Natural killer cell (primary cell): ENCODE data around the gene CHCHD2. TPM values are rescaled to one million over a fixed set of nuclear protein-coding genes. Genes with fewer than 3 reads are reported as not detected.
A peak's percentile ranks its signal among the peaks of the same experiment; 100 is the strongest.
"Not testable (repeated sequence)": the region's sequence is repeated elsewhere in the genome, so short reads cannot be mapped to it uniquely, and the experiment has no call there.

Source experiments
- ATAC-seq, 3 donors: fragments of 150-1000 bp in 2 of 3; fragments of 200-7000 bp in 1 of 3; cut with Tn5 transposase; 1 replicate in 1 of 3; 2 replicates in 2 of 3; pipeline ENCODE4 v1.10.0; 2021; ENCODE audit warnings: mild to moderate bottlenecking in 2 of 3, moderate library complexity in 2 of 3
- DNase-seq, 2 donors: peaks; one replicate each; pipeline versions ENCODE4 v3.0.0 to v3.0.0-alpha.2; 2013 to 2021; ENCODE audit warnings: mixed read lengths in 1 of 2
- H3K27ac ChIP-seq: one replicate; pipeline ENCODE4 v1.5.1; 2013; ENCODE audit warnings: mild to moderate bottlenecking, low read length
- H3K27me3 ChIP-seq: one replicate; pipeline ENCODE4 v1.6.1; 2013; ENCODE audit warnings: low read length; ENCODE audit not compliant: control insufficient read depth, insufficient read depth
- H3K36me3 ChIP-seq: one replicate; pipeline ENCODE4 v1.6.1; 2013; ENCODE audit warnings: low read length; ENCODE audit not compliant: control insufficient read depth, insufficient read depth
- H3K4me1 ChIP-seq: one replicate; pipeline ENCODE4 v1.6.1; 2013; ENCODE audit warnings: low read length; ENCODE audit not compliant: control insufficient read depth, insufficient read depth
- H3K4me3 ChIP-seq: one replicate; pipeline ENCODE4 v1.5.1; 2013; ENCODE audit warnings: low read length
- H3K9me3 ChIP-seq: one replicate; pipeline ENCODE4 v1.6.1; 2013; ENCODE audit warnings: low read length; ENCODE audit not compliant: control insufficient read depth, insufficient read depth
- H3K27ac Mint-ChIP-seq, 2 donors: one replicate each; pipeline ENCODE4 v1.8.0; 2022; ENCODE audit warnings: mild to moderate bottlenecking in 2 of 2, mixed read lengths in 2 of 2, moderate library complexity in 1 of 2
- H3K27me3 Mint-ChIP-seq, 2 donors: one replicate each; pipeline ENCODE4 v1.8.0; 2022; ENCODE audit warnings: low read depth in 2 of 2, mixed read lengths in 2 of 2
- H3K36me3 Mint-ChIP-seq: one replicate; pipeline ENCODE4 v1.8.0; 2022; ENCODE audit warnings: mixed read lengths
- H3K4me1 Mint-ChIP-seq, 2 donors: one replicate each; pipeline ENCODE4 v1.8.0; 2022; ENCODE audit warnings: mixed read lengths in 2 of 2
- H3K4me3 Mint-ChIP-seq: one replicate; pipeline ENCODE4 v1.8.0; 2022; ENCODE audit warnings: mild to moderate bottlenecking, moderate library complexity, mixed read lengths
- H3K9me3 Mint-ChIP-seq, 2 donors: one replicate each; pipeline ENCODE4 v1.8.0; 2022; ENCODE audit warnings: mixed read lengths in 2 of 2
- WGBS: methylation state at CpG from one replicate; pipeline ENCODE4 v1.1.7; 2013; ENCODE audit warnings: missing lambda C conversion rate; ENCODE audit not compliant: insufficient coverage; 5-methylcytosine and 5-hydroxymethylcytosine counted together
- intact Hi-C: fragments of 100-400 bp; cut with micrococcal nuclease; formaldehyde crosslinking; loops from one replicate; pipeline ENCODE4 v1.14.2; 2022
- total RNA-seq, 4 donors: library from RNA; stranded (reverse); fragments of 120-200 nt in 1 of 4; gene quantifications; one replicate each; pipeline versions ENCODE4 v1.2.3 to v1.2.4, GENCODE V29; 2013 to 2022
- TF ChIP-seq, protein P1 (sequence below): fragments of 200-600 bp; IDR thresholded peaks from one replicate; pipeline ENCODE4 v1.8.0; 2022; ENCODE audit warnings: antibody characterized with exemption

Gene CHCHD2
- total RNA-seq, 3 donors from 2014 or later (not counting 1 experiment from before 2014, with no cell fraction given): 176 to 224 (median 184) TPM

DNA sequence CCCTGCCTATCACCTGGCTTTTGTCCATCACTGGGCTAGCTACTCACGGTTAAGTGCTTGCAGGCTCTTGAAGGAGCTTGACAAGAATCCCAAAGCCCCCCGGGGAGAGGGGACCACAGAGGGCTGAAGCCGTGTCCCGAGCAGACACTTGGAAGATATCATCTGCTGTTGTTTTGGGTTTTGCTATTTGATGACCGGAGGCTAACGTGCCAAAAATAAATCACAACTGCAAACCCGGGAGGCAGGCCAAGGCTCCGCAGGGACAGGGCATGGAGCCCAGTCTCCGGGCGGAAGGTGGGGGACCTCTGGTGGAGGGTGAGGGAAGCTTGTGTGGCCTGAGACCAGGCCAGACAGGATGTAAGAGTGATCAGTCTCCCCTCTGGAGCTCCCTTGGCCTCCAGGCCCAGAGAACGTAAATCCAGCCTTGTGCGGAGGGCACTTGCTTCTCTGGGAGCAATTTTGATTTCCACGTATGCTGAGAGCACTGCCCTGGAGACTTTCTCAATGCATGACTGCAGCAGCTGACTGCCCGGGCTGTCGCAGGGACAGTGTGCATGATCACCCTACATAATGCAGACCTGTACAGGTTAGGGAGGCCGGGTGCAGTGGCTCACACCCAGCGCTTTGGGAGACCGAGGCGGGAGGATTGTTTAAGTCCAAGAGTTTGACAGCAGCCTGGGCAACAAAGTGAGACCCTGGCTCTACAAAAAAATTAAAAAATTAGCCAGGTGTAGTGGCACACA lies 13.3 kb downstream of the CHCHD2 start, which contains the start of gene PHKG1:
Gene PHKG1 (minus strand): TSS at position 164 of the 743 bp plus-strand sequence. CDS start 4,011 bp downstream, outside the sequence.
- no peak for DNase-seq
- H3K9me3 Mint-ChIP-seq: no peaks in the 10 kb centered on the region
- Histone ChIP-seq H3K4me1 (no peaks in the 10 kb centered on the region), H3K27me3 (no peaks in the 10 kb centered on the region), H3K36me3 (no peaks in the 10 kb centered on the region), H3K27ac (no peak within 1 kb of the TSS), H3K4me3 (no peak within 1 kb of the TSS), H3K9me3 (no peaks in the 10 kb centered on the region)
- intact Hi-C loops: no loop called here
- H3K4me3 Mint-ChIP-seq: no peak within 1 kb of the TSS
- no peaks in the 10 kb centered on the region for H3K27me3 Mint-ChIP-seq
- TF ChIP-seq, protein P1, sequence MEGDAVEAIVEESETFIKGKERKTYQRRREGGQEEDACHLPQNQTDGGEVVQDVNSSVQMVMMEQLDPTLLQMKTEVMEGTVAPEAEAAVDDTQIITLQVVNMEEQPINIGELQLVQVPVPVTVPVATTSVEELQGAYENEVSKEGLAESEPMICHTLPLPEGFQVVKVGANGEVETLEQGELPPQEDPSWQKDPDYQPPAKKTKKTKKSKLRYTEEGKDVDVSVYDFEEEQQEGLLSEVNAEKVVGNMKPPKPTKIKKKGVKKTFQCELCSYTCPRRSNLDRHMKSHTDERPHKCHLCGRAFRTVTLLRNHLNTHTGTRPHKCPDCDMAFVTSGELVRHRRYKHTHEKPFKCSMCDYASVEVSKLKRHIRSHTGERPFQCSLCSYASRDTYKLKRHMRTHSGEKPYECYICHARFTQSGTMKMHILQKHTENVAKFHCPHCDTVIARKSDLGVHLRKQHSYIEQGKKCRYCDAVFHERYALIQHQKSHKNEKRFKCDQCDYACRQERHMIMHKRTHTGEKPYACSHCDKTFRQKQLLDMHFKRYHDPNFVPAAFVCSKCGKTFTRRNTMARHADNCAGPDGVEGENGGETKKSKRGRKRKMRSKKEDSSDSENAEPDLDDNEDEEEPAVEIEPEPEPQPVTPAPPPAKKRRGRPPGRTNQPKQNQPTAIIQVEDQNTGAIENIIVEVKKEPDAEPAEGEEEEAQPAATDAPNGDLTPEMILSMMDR: no peak
- H3K4me1 Mint-ChIP-seq: no peaks in the 10 kb centered on the region
- H3K36me3 Mint-ChIP-seq: no peaks in the 10 kb centered on the region
- ATAC-seq: peak in 1 of 3 donors; percentile 34
- 83% methylated on average over 19 of the region's 19 CpGs for WGBS
- peak within 1 kb of the TSS in 1 of 2 donors; percentile 58 for H3K27ac Mint-ChIP-seq

DNA sequence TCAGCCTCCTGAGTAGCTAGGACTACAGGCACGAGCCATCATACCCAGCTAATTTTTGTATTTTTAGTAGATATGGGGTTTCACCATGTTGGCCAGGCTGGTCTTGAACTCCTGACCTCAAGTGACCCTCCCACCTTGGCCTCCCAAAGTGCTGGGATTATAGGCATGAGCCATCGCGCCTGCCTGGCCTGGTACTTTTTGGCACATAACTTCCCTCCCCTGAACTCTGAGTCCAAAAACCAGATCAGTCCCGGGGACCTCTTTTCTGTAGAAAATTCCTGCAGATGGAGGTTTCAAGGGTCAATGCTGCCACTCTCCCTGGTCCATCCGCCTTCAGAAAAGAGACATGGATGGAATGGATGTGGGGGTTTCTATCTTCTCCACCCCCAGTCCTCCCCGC lies 13.9 kb downstream of the CHCHD2 start:
- H3K27ac ChIP-seq, H3K27ac Mint-ChIP-seq, H3K4me1 ChIP-seq, H3K36me3 Mint-ChIP-seq, H3K27me3 ChIP-seq, H3K4me1 Mint-ChIP-seq, H3K4me3 Mint-ChIP-seq, H3K36me3 ChIP-seq, H3K4me3 ChIP-seq, H3K9me3 ChIP-seq, H3K9me3 Mint-ChIP-seq, intact Hi-C loops, ATAC-seq, DNase-seq, H3K27me3 Mint-ChIP-seq: not testable (repeated sequence)
- WGBS: 90% methylated on average over 5 of the region's 6 CpGs

DNA sequence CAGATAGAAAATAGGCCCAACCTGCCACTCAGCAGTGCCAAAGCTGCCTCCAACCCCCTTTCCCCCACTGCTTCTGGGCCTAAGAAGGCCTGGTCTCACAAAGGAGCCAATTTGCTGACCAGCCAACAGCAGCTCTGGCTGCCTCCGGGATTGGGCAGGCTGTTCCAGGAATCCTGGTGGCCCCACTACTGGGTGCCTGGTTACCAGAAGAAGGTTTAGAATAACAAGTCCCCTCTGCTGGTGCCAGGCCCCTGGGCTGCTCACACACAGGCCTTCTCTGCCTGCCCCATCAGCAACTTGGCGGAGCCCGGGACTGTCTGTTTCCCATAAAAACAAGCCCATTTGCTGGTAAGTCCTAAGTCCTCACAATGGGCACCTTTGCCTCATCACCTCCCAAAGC lies 14.7 kb downstream of the CHCHD2 start:
- no peak overlapping the region for H3K4me3 ChIP-seq
- no peaks in the 10 kb centered on the region for H3K4me1 ChIP-seq
- ATAC-seq (no peak), DNase-seq (no peak)
- H3K27me3 ChIP-seq: no peaks in the 10 kb centered on the region
- Mint-ChIP-seq H3K27me3 (no peaks in the 10 kb centered on the region), H3K4me3 (no peak overlapping the region), H3K36me3 (no peaks in the 10 kb centered on the region), H3K9me3 (no peaks in the 10 kb centered on the region), H3K27ac (peak overlapping the region in 1 of 2 donors; percentile 58), H3K4me1 (no peaks in the 10 kb centered on the region)
- intact Hi-C loops: no loop called here
- WGBS: 98% methylated on average over 3 of the region's 3 CpGs
- no peaks in the 10 kb centered on the region for H3K36me3 ChIP-seq
- TF ChIP-seq, protein P1: no peak
- H3K9me3 ChIP-seq: no peaks in the 10 kb centered on the region
- H3K27ac ChIP-seq: no peak overlapping the region

- H3K4me3 ChIP-seq: no peak overlapping the region
- no peak overlapping the region for H3K27ac Mint-ChIP-seq
- 94% methylated on average over 16 of the region's 16 CpGs for WGBS
- TF ChIP-seq, protein P1: no peak
- no peak overlapping the region for H3K4me3 Mint-ChIP-seq
- no peaks in the 10 kb centered on the region for H3K4me1 Mint-ChIP-seq
- H3K27me3 ChIP-seq: no peaks in the 10 kb centered on the region
- intact Hi-C loops: no loop called here
- no peaks in the 10 kb centered on the region for H3K27me3 Mint-ChIP-seq
- DNase-seq (no peak), ATAC-seq (no peak)
- no peaks in the 10 kb centered on the region for H3K9me3 Mint-ChIP-seq
- H3K36me3 ChIP-seq: no peaks in the 10 kb centered on the region
- no peaks in the 10 kb centered on the region for H3K4me1 ChIP-seq
- no peaks in the 10 kb centered on the region for H3K9me3 ChIP-seq
- H3K27ac ChIP-seq: no peak overlapping the region
- no peaks in the 10 kb centered on the region for H3K36me3 Mint-ChIP-seq
These were observed 18.8 kb downstream of the CHCHD2 start for GRCh38 chr7:56087445-56087844.
